ENCODE data around the gene CACNG3.
"Not testable (repeated sequence)": the region's sequence is repeated elsewhere in the genome, so short reads cannot be mapped to it uniquely, and the experiment has no call there.

Gene CACNG3

GRCh38 chr16:24343829-24344228, 87.7 kb downstream of the CACNG3 start:
- not testable (repeated sequence) for DNase-seq

GRCh38 chr16:24344784-24345183, 88.6 kb downstream of the CACNG3 start:
- DNase-seq: no peak

- DNase-seq: no peak
These were observed 89.6 kb downstream of the CACNG3 start for GRCh38 chr16:24345704-24346103.

GRCh38 chr16:24346734-24347133, 90.6 kb downstream of the CACNG3 start:
- no peak for DNase-seq

GRCh38 chr16:24347556-24347955, 91.4 kb downstream of the CACNG3 start:
- DNase-seq: no peak

GRCh38 chr16:24348545-24349290, 92.6 kb downstream of the CACNG3 start:
- DNase-seq: no peak

- DNase-seq: no peak
These were observed 93.2 kb downstream of the CACNG3 start for GRCh38 chr16:24349320-24349719.

GRCh38 chr16:24352746-24353145, 96.6 kb downstream of the CACNG3 start:
- DNase-seq: no peak

GRCh38 chr16:24353622-24354021, 97.5 kb downstream of the CACNG3 start:
- no peak for DNase-seq

GRCh38 chr16:24357511-24357910, 101.4 kb downstream of the CACNG3 start:
- no peak for DNase-seq

- no peak for DNase-seq
These were observed 102.0 kb downstream of the CACNG3 start for GRCh38 chr16:24358117-24358516.

- DNase-seq: no peak
These were observed 103.4 kb downstream of the CACNG3 start for GRCh38 chr16:24359490-24359889.

- no peak for DNase-seq
These were observed 104.8 kb downstream of the CACNG3 start for GRCh38 chr16:24360936-24361335.

GRCh38 chr16:24364596-24364995, 108.5 kb downstream of the CACNG3 start:
- no peak for DNase-seq

GRCh38 chr16:24367186-24367710, 111.1 kb downstream of the CACNG3 start:
- no peak for DNase-seq

- DNase-seq: no peak
These were observed 116.7 kb downstream of the CACNG3 start for GRCh38 chr16:24372824-24373223.

GRCh38 chr16:24378999-24379398, 122.9 kb downstream of the CACNG3 start:
- no peak for DNase-seq

- DNase-seq: no peak
These were observed 125.5 kb downstream of the CACNG3 start for GRCh38 chr16:24381470-24382118.

GRCh38 chr16:24382762-24383407, 126.8 kb downstream of the CACNG3 start:
- DNase-seq: no peak

GRCh38 chr16:24394341-24394740, 138.2 kb downstream of the CACNG3 start:
- DNase-seq: no peak

GRCh38 chr16:24396350-24397271, 140.5 kb downstream of the CACNG3 start:
- DNase-seq: no peak

GRCh38 chr16:24409045-24409444, 152.9 kb downstream of the CACNG3 start:
- no peak for DNase-seq

Data from stimulated activated CD4-positive, alpha-beta T cell treated with anti-CD3 and anti-CD28 coated beads, Interleukin-2, amount 100 ng/mL, for 24 hours (primary cell).